Measurements from ENCODE around the gene SPPL3.

Gene SPPL3

DNA sequence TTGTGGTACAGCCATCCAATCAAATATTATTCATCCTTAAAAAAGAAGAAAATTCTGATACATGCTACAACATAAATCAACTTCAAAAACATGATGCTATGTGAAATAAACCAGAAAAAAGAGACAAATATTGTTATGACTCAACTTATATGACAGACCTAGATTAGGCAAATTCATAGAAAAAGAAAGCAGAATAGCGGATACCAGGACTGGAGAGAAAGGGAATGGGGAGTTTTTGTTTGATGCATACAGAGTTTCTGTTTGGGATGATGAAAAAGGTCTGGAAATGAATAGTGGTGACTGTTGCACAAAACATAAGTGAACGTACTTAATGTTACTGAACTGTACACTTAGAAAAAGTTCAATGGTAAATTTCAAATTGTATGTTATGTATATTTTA is 82.3 kb downstream of the SPPL3 start:
- no peak for DNase-seq (ENCODE audit: low spot score in 2 of 2)
- Mint-ChIP-seq H3K4me3 (no peak overlapping the region), H3K27me3 (no peaks in the 10 kb centered on the region), H3K9me3 (no peaks in the 10 kb centered on the region), H3K27ac (no peak overlapping the region), H3K36me3 (peaks cover 9% of the 10 kb centered on the region), H3K4me1 (peaks cover 26% of the 10 kb centered on the region)
- ATAC-seq (ENCODE audit: low read depth) = no peak

GRCh38 chr12:120820884-120821510 is 83.2 kb downstream of the SPPL3 start:
- DNase-seq (ENCODE audit: low spot score in 2 of 2) = no peak
- Mint-ChIP-seq H3K27ac (no peak overlapping the region), H3K4me3 (no peak overlapping the region), H3K4me1 (peaks cover 26% of the 10 kb centered on the region), H3K9me3 (no peaks in the 10 kb centered on the region), H3K36me3 (peaks cover 9% of the 10 kb centered on the region), H3K27me3 (no peaks in the 10 kb centered on the region)
- ATAC-seq (ENCODE audit: low read depth) = no peak

DNA sequence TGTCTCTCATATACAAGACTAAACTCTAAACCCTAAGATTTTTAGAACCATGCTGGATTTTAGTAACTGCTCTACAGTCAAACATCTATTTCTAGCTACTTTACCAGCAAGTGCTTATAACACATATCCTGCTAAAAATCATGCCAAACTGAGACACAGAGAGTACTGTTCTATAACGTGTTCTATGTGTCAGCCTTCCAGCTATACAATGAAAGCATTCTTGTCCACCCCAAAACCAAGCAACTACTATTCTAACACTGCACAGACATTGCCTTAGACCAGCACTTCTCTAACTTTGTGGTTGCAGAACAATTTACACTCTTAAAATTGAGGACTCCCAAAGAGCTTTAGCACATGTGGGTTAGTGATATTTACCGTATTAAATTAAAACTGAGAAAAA is 85.7 kb downstream of the SPPL3 start:
- no peak for ATAC-seq (ENCODE audit: low read depth)
- H3K4me1 Mint-ChIP-seq = peaks cover 20% of the 10 kb centered on the region

GRCh38 chr12:120817559-120818330 is 86.4 kb downstream of the SPPL3 start:
- Mint-ChIP-seq H3K4me1 (peaks cover 14% of the 10 kb centered on the region), H3K4me3 (no peak overlapping the region), H3K36me3 (peaks cover 3% of the 10 kb centered on the region), H3K27ac (no peak overlapping the region), H3K9me3 (no peaks in the 10 kb centered on the region), H3K27me3 (no peaks in the 10 kb centered on the region)
- DNase-seq (ENCODE audit: low spot score in 2 of 2) = no peak
- ATAC-seq (ENCODE audit: low read depth) = no peak

More for the DNA sequence above, 85.7 kb downstream of the SPPL3 start:
- H3K27me3 Mint-ChIP-seq = no peaks in the 10 kb centered on the region
- no peak overlapping the region for H3K27ac Mint-ChIP-seq
- peaks cover 4% of the 10 kb centered on the region for H3K36me3 Mint-ChIP-seq
- H3K4me3 Mint-ChIP-seq = no peak overlapping the region
- no peak for DNase-seq (ENCODE audit: low spot score in 2 of 2)
- no peaks in the 10 kb centered on the region for H3K9me3 Mint-ChIP-seq

- Mint-ChIP-seq H3K9me3 (no peaks in the 10 kb centered on the region), H3K27ac (no peak overlapping the region), H3K27me3 (no peaks in the 10 kb centered on the region), H3K4me1 (peaks cover 13% of the 10 kb centered on the region), H3K36me3 (peaks cover 5% of the 10 kb centered on the region), H3K4me3 (no peak overlapping the region)
- no peak for ATAC-seq (ENCODE audit: low read depth)
- no peak for DNase-seq (ENCODE audit: low spot score in 2 of 2)
Measured at GRCh38 chr12:120816363-120816762, 87.8 kb downstream of the SPPL3 start.

DNA sequence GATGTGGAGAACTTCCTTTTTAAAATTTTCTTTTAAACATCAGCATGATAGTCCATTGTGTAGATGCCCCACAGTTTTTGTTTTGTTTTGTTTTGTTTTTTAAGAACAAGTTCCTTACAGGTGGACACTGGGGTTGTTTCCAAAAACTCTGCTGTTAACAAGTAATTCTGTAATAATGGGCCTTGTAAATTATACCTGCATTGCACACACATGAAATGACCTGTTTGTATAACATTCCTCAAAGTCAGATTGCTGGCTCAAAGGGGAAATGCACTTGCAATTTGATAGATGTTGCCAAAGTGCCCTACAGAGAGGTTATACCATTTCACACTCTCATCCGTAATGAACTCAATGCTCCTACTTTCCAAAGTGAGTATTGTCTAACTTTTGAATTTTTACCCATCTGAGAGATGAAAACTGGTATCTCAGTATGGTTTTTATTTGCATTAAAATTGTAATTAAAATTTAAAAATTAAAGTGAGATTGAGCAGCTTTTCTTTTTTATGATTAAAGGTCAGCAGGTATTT is 89.2 kb downstream of the SPPL3 start:
- H3K27me3 Mint-ChIP-seq = no peaks in the 10 kb centered on the region
- no peak overlapping the region for H3K27ac Mint-ChIP-seq

DNA sequence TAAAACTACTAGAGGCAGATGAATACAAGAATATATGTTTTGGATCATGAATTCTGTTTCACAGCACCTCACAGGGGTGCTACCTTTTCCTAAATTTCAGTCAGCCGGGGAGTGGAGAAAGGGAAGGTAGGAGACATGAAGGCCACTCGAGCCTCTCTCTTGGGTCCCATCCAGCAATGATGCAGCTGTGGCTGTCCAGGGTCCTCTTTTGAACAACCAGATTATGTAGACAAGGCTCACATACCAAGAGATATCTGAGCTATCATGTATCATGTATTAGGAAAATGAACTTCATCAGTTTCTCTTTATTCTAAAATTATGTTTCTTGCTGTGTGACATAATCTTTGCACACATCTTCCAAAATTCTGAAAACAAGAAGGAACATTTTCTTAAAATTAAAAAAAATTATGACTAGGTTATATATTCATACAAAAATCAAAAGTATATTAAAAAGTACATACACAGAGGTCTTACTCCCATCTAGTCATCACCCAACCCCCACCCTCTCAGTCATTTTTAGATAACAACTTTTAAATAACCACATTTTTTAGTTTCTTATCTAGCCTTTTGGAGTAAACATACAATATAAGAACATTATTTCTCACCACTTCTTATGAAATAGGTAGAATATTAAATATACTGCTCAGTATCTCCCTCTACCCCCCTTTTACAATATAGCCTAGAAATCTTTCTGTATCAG is 89.8 kb downstream of the SPPL3 start:
- H3K4me3 Mint-ChIP-seq = no peak overlapping the region
- no peak for ATAC-seq (ENCODE audit: low read depth)
- H3K27ac Mint-ChIP-seq = no peak overlapping the region
- H3K9me3 Mint-ChIP-seq = no peaks in the 10 kb centered on the region
- no peaks in the 10 kb centered on the region for H3K27me3 Mint-ChIP-seq
- DNase-seq (ENCODE audit: low spot score in 2 of 2) = no peak
- H3K4me1 Mint-ChIP-seq = peaks cover 13% of the 10 kb centered on the region
- peaks cover 13% of the 10 kb centered on the region for H3K36me3 Mint-ChIP-seq

More for the DNA sequence above, 89.2 kb downstream of the SPPL3 start:
- ATAC-seq (ENCODE audit: low read depth) = no peak
- no peaks in the 10 kb centered on the region for H3K9me3 Mint-ChIP-seq
- H3K36me3 Mint-ChIP-seq = peaks cover 12% of the 10 kb centered on the region
- no peak for DNase-seq (ENCODE audit: low spot score in 2 of 2)
- H3K4me3 Mint-ChIP-seq = no peak overlapping the region
- peaks cover 13% of the 10 kb centered on the region for H3K4me1 Mint-ChIP-seq

- DNase-seq (ENCODE audit: low spot score in 2 of 2) (no peak), ATAC-seq (ENCODE audit: low read depth) (no peak)
- H3K36me3 Mint-ChIP-seq = peaks cover 14% of the 10 kb centered on the region
- no peaks in the 10 kb centered on the region for H3K27me3 Mint-ChIP-seq
- H3K4me3 Mint-ChIP-seq = no peak overlapping the region
- H3K4me1 Mint-ChIP-seq = peaks cover 13% of the 10 kb centered on the region
- H3K27ac Mint-ChIP-seq = no peak overlapping the region
- H3K9me3 Mint-ChIP-seq = no peaks in the 10 kb centered on the region
Measured at GRCh38 chr12:120813588-120814153, 90.5 kb downstream of the SPPL3 start.

DNA sequence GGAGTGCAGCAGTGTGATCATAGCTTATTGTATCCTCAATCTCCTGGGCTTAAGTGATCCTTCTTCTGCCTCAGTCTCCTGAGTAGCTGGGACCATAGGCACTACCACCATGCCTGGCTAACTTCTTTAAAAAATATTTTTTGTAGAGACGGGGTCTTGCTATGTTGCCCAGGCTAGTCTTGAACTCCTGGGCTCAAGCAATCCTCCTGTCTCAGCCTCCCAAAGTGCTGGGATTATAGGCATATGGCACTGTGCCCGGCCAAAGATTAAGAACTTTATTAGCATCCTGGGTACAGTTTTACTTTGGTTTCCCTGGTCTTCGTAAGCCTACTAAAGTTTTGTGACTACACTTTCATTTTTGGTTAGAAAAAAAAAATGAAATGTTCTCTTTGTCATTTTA is 94.1 kb downstream of the SPPL3 start:
- ATAC-seq (ENCODE audit: low read depth) = no peak
- no peak for DNase-seq (ENCODE audit: low spot score in 2 of 2)
- H3K36me3 Mint-ChIP-seq = peaks cover 16% of the 10 kb centered on the region
- H3K9me3 Mint-ChIP-seq = no peaks in the 10 kb centered on the region
- peaks cover 8% of the 10 kb centered on the region for H3K4me1 Mint-ChIP-seq
- no peak overlapping the region for H3K4me3 Mint-ChIP-seq
- no peaks in the 10 kb centered on the region for H3K27me3 Mint-ChIP-seq
- H3K27ac Mint-ChIP-seq = peak overlapping the region; percentile 32

- Mint-ChIP-seq H3K27me3 (no peaks in the 10 kb centered on the region), H3K36me3 (peaks cover 15% of the 10 kb centered on the region), H3K27ac (no peak overlapping the region), H3K4me1 (peaks cover 18% of the 10 kb centered on the region), H3K4me3 (no peak overlapping the region), H3K9me3 (no peaks in the 10 kb centered on the region)
- DNase-seq (ENCODE audit: low spot score in 2 of 2) (no peak), ATAC-seq (ENCODE audit: low read depth) (no peak)
Measured at GRCh38 chr12:120804428-120804827, 99.7 kb downstream of the SPPL3 start.

DNA sequence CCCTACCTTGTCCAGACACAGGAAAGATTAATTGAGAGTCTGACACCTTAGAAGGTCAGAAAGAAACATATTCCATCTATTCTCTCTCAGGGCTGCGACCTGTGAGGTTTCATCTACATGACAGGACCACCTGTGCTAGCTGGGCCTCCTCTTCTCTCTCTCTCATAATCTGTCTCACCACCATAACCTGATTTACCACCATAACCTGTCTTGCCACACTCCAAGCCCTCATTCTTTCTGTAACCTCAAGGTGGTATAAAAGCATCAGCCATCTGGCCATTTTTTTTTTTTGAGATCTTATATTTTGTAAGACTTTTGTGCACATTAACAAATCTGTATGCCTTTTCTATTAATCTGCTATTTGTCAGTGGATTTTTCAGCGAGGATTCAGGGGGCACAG is 103.0 kb downstream of the SPPL3 start:
- Mint-ChIP-seq H3K27me3 (no peaks in the 10 kb centered on the region), H3K27ac (no peak overlapping the region), H3K4me1 (peaks cover 34% of the 10 kb centered on the region), H3K4me3 (no peak overlapping the region), H3K36me3 (peaks cover 26% of the 10 kb centered on the region), H3K9me3 (peaks cover 6% of the 10 kb centered on the region)
- DNase-seq (ENCODE audit: low spot score in 2 of 2) (no peak), ATAC-seq (ENCODE audit: low read depth) (no peak)

- Mint-ChIP-seq H3K4me3 (no peak overlapping the region), H3K36me3 (peaks cover 30% of the 10 kb centered on the region), H3K4me1 (peaks cover 34% of the 10 kb centered on the region), H3K9me3 (peaks cover 6% of the 10 kb centered on the region), H3K27me3 (no peaks in the 10 kb centered on the region), H3K27ac (no peak overlapping the region)
- no peak for ATAC-seq (ENCODE audit: low read depth)
- no peak for DNase-seq (ENCODE audit: low spot score in 2 of 2)
Measured at GRCh38 chr12:120800665-120801064, 103.5 kb downstream of the SPPL3 start.

GRCh38 chr12:120799243-120800045 is 104.7 kb downstream of the SPPL3 start:
- Mint-ChIP-seq H3K36me3 (peaks cover 33% of the 10 kb centered on the region), H3K27me3 (no peaks in the 10 kb centered on the region), H3K4me3 (no peak overlapping the region), H3K27ac (no peak overlapping the region), H3K4me1 (peaks cover 32% of the 10 kb centered on the region), H3K9me3 (peaks cover 11% of the 10 kb centered on the region)
- DNase-seq (ENCODE audit: low spot score in 2 of 2) (no peak), ATAC-seq (ENCODE audit: low read depth) (no peak)

All from memory B cell (primary cell).